ENCODE results near the gene NCAM2. TPM values are rescaled to one million over a fixed set of nuclear protein-coding genes. Genes with fewer than 3 reads are reported as not detected.

Gene NCAM2
- total RNA-seq, 4 donors from 2014 or later = 4.2 to 7.5 (median 4.9) TPM

- no peaks in the 10 kb centered on the region for H3K9me3 ChIP-seq
- intact Hi-C loops (cut with DNase I) = no loop called here
- DNase-seq (ENCODE audit: extremely low spot score) = no peak
- H3K27ac ChIP-seq (replicated peaks in 1 of 4) = no peak overlapping the region
- no peaks in the 10 kb centered on the region for H3K4me1 ChIP-seq
- H3K36me3 ChIP-seq = no peaks in the 10 kb centered on the region
- H3K4me3 ChIP-seq = no peak overlapping the region
- TF ChIP-seq POLR2A (IDR thresholded peaks at IDR 0.05; ENCODE audit: low read depth) (no peak), POLR2AphosphoS5 (IDR thresholded peaks at IDR 0.05) (no peak), CTCF (IDR thresholded peaks at IDR 0.05) (no peak), EP300 (IDR thresholded peaks at IDR 0.05) (no peak)
- no peaks in the 10 kb centered on the region for H3K27me3 ChIP-seq
Measured at GRCh38 chr21:21468003-21468402, 469.8 kb downstream of the NCAM2 start.

GRCh38 chr21:21481239-21481638 lies 483.0 kb downstream of the NCAM2 start:
- Histone ChIP-seq H3K27me3 (no peaks in the 10 kb centered on the region), H3K36me3 (no peaks in the 10 kb centered on the region), H3K4me3 (no peak overlapping the region), H3K27ac (replicated peaks in 1 of 4) (no peak overlapping the region), H3K4me1 (no peaks in the 10 kb centered on the region), H3K9me3 (no peaks in the 10 kb centered on the region)
- 44% methylated on average over 3 of the region's 3 CpGs for WGBS
- TF ChIP-seq POLR2AphosphoS5 (IDR thresholded peaks at IDR 0.05) (no peak), POLR2A (IDR thresholded peaks at IDR 0.05; ENCODE audit: low read depth) (no peak), EP300 (IDR thresholded peaks at IDR 0.05) (no peak), CTCF (IDR thresholded peaks at IDR 0.05) (no peak)
- DNase-seq (ENCODE audit: extremely low spot score) = no peak
- intact Hi-C loops (cut with DNase I) = no loop called here

- WGBS = 88% methylated on average over 6 of the region's 6 CpGs
Measured at GRCh38 chr21:21508859-21509258, 510.6 kb downstream of the NCAM2 start.

DNA sequence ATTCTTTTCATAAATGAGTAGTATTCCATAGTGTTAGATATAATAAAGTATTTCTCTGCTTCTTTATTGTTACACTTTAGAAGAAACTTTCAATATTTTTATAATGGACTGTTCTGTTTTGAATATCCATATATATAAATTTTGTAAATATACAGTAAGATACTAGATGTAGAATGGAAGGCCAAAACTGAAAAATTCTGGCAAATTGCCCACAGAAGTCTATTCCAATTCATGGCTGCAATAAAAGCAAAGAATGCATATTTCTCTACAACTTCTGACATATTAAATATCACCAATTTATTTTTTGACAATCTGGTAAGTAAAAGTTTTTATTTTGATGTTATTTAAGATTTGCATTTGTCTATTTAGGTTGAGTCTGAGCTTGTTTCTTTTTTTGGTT lies 532.5 kb downstream of the NCAM2 start:
- no peak for DNase-seq (ENCODE audit: extremely low spot score)
- TF ChIP-seq EP300 (IDR thresholded peaks at IDR 0.05) (no peak), POLR2A (IDR thresholded peaks at IDR 0.05; ENCODE audit: low read depth) (no peak), CTCF (IDR thresholded peaks at IDR 0.05) (no peak), POLR2AphosphoS5 (IDR thresholded peaks at IDR 0.05) (no peak)
- H3K36me3 ChIP-seq = no peaks in the 10 kb centered on the region
- intact Hi-C loops (cut with DNase I) = no loop called here
- no peaks in the 10 kb centered on the region for H3K27me3 ChIP-seq
- H3K4me3 ChIP-seq = no peak overlapping the region
- H3K9me3 ChIP-seq = no peaks in the 10 kb centered on the region
- H3K27ac ChIP-seq (replicated peaks in 1 of 4) = no peak overlapping the region
- H3K4me1 ChIP-seq = no peaks in the 10 kb centered on the region

More at GRCh38 chr21:21508859-21509258, 510.6 kb downstream of the NCAM2 start:
- no peaks in the 10 kb centered on the region for H3K27me3 ChIP-seq
- H3K36me3 ChIP-seq = no peaks in the 10 kb centered on the region
- intact Hi-C loops (cut with DNase I) = no loop called here
- no peak for TF ChIP-seq POLR2AphosphoS5 (IDR thresholded peaks at IDR 0.05)
- TF ChIP-seq EP300 (IDR thresholded peaks at IDR 0.05) = no peak
- TF ChIP-seq CTCF (IDR thresholded peaks at IDR 0.05) = no peak
- no peak for TF ChIP-seq POLR2A (IDR thresholded peaks at IDR 0.05; ENCODE audit: low read depth)
- no peak overlapping the region for H3K4me3 ChIP-seq
- DNase-seq (ENCODE audit: extremely low spot score) = no peak
- no peaks in the 10 kb centered on the region for H3K9me3 ChIP-seq
- H3K4me1 ChIP-seq = no peaks in the 10 kb centered on the region
- no peak overlapping the region for H3K27ac ChIP-seq (replicated peaks in 1 of 4)

DNA sequence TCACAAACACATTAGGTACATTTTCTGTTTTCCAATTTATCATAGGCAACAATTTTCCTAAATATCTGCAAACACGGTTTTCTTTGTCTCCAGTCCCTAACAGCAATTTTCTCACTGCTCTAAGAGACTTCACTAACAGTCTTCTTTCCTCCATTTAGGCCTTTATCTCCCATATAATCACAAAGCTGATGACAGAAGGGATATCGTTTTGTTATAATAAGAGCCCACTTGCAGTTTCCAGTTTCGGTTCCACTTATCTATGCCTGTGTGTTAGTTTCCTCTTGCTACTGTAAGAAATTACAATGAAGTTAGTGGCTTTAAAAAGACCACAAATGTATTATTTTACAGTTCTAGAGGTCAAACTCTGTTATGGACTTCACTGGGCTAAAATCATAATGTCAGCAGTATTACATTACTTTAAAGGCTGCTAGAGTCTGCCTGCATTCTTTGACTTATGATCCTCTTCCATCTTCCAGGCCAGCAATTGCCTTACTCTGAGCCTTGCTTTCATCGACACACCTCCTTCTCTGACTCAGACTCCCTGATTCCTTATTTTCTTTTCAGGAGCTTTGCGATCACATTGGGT lies 549.3 kb downstream of the NCAM2 start:
- WGBS = 71% methylated on average over 5 of the region's 5 CpGs
- H3K36me3 ChIP-seq = no peaks in the 10 kb centered on the region

More for the DNA sequence above, 549.3 kb downstream of the NCAM2 start:
- Histone ChIP-seq H3K4me3 (no peak overlapping the region), H3K4me1 (no peaks in the 10 kb centered on the region), H3K27me3 (no peaks in the 10 kb centered on the region), H3K9me3 (no peaks in the 10 kb centered on the region), H3K27ac (replicated peaks in 1 of 4) (no peak overlapping the region)
- TF ChIP-seq POLR2A (IDR thresholded peaks at IDR 0.05; ENCODE audit: low read depth) (no peak), CTCF (IDR thresholded peaks at IDR 0.05) (no peak), EP300 (IDR thresholded peaks at IDR 0.05) (no peak), POLR2AphosphoS5 (IDR thresholded peaks at IDR 0.05) (no peak)
- intact Hi-C loops (cut with DNase I) = no loop called here
- no peak for DNase-seq (ENCODE audit: extremely low spot score)

All from esophagus muscularis mucosa (tissue), 4 donors.